Nucleus accumbens (tissue), 56 donors: ENCODE results near the gene TIMM9.
A peak's percentile ranks its signal among the peaks of the same experiment; 100 is the strongest.
"Not testable (repeated sequence)": the region's sequence is repeated elsewhere in the genome, so short reads cannot be mapped to it uniquely, and the experiment has no call there.

Experiments used
- DNase-seq, 56 donors: peaks; one replicate each; lab custom pipeline; 2025; lab: John Stamatoyannopoulos, UW

TIMM9 gene

GRCh38 chr14:58398895-58399294 is 28.4 kb downstream of the TIMM9 start:
- no peak for DNase-seq

DNA sequence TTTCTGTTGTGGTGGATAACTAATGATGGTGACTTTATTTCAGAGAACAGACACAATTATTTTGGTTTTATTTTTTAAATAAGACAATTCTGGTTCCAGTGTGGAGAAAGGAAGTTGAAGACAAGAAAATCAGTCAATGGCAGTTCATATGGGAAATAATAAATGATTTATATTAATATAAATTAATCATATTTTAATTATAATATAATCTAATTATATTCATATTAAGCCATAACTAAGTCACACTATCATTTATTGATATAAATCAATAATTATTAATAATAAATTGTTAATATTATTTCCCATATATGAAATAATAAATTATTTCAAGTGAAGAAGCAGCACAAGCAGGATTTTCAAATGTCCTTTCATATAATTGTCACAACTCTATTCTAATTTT is 28.8 kb downstream of the TIMM9 start:
- DNase-seq: no peak

GRCh38 chr14:58397156-58397555 is 30.2 kb downstream of the TIMM9 start:
- no peak for DNase-seq

DNA sequence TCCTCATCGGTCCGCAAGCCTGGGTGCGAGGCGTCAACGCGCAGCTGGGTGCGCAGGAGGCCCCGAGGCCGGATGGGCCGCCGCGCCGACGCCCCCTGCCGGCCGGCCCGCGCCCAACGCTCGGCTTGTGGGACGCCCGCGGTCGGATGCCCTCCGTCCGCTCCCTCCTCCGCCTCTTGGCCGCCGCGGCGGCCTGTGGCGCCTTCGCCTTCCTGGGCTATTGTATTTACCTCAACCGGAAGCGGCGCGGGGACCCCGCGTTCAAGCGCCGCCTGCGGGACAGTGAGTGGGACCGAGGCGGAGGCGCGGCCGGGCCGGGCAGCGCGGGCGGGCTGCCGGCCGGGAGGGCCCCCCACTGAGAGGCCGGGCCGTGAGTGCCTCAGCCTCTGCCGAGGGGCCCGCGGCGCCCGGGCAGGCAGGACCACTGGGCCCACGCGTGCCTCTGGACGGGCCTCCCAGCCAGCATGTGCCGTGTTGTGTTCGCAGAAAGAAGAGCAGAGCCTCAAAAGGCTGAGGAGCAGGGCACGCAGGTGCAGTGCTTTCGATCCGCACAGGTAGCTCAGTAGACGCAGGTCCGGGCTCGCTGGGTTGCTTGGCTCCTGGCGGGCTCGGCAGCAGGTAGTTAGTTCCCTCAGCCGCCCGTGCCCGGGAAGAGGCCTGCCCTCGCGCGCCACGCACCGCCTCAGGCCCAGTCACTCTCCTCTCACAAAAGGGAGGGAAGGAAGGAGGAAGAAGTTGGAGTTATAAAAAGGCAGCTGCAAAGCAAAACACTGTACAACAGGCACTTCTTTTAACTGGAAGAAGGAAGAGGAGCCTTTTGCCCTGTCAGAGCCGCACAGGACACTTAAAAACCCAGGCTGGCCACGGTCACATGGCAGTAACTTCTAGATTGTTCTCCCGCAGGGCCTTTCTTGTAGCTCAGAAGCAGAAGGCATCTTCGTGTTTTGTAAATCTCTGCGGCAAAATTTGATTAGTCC is 31.2 kb downstream of the TIMM9 start, which contains the start of gene TOMM20L:
Gene TOMM20L, plus strand, starts transcription at position 119 of the 977 bp plus-strand sequence. Its CDS starts 28 bp downstream, at position 147.
- peak in 44 of 56 donors; percentile 5 to 67 (median 30) for DNase-seq

DNA sequence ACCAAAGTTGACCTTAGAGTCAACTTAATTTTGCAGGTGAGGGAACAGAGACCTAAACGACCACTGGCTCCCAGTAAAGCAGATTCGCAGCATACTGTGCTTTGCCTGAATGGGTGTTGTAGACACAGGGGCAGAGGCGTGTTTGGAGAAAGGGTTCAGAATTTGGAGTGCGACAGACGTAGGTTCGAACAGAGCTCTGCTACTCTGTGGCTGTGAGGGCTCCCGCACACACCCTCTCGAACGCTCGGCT is 31.8 kb downstream of the TIMM9 start:
- no peak for DNase-seq

DNA sequence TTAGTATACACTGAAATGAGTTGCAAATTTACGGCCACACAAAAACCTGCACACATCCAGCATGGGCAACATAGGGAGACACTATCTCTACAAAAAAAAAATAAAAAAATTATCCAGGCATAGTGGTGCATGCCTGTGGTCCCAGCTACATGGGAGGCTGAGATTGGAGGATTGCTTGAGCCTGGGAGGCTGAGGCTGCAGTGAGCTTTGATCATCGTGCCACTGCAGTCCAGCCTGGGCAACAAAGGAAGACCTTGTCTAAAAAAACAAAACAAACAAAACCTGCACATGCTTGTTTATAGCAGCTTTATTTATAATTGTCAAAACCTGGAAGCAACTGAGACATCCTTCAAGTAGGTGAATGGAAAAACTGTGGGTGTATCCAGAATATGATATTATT is 36.5 kb downstream of the TIMM9 start:
- no peak for DNase-seq

- DNase-seq: no peak
These were observed 50.5 kb downstream of the TIMM9 start for GRCh38 chr14:58376791-58377190.

- DNase-seq: no peak
These were observed 58.4 kb downstream of the TIMM9 start for GRCh38 chr14:58368956-58369355.

DNA sequence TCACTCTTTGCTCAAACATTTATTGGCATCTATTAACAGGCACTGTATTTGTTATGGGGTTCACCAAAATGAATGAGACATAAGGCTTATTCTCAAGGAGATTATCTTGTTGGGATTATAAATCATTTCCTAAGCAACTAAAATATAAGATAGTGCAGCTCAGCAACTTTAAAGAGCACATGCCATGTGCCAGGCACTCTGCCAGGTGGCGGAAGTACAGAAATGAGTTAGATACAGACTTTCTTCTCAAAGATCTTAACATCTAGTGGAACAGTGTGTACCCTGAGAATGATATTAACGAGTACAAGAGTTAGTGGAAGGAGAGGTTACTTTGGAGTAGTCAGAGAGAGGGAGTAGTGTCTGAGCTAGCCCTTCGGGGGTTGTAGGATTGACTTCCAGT is 60.0 kb downstream of the TIMM9 start:
- DNase-seq: no peak

- DNase-seq: no peak
These were observed 63.0 kb downstream of the TIMM9 start for GRCh38 chr14:58364316-58364715.

- DNase-seq: no peak
These were observed 64.4 kb downstream of the TIMM9 start for GRCh38 chr14:58362798-58363412.

- not testable (repeated sequence) for DNase-seq
These were observed 65.1 kb downstream of the TIMM9 start for GRCh38 chr14:58362272-58362671.
